WTC11 (cell line): ENCODE data around the gene MYORG. TPM values are rescaled to one million over a fixed set of nuclear protein-coding genes. Genes with fewer than 3 reads are reported as not detected.
"Not testable (repeated sequence)": the region's sequence is repeated elsewhere in the genome, so short reads cannot be mapped to it uniquely, and the experiment has no call there.

Source experiments
- ATAC-seq: fragments of 200-7000 bp; cut with Tn5 transposase; 2 replicates; pipeline ENCODE4 v1.10.0; 2021; ENCODE audit warnings: mild to moderate bottlenecking, moderate library complexity
- CTCF ChIA-PET: fragments of 300-600 bp; sonication (Branson Sonifier 250); formaldehyde crosslinking; loops from one replicate; lab custom pipeline; 2021; ENCODE audit warnings: antibody characterized with exemption; lab: Charles Lee
- POLR2A ChIA-PET: fragments of 350-600 bp; sonication (Branson Sonifier 250); formaldehyde crosslinking; loops from one replicate; lab custom pipeline; 2021; ENCODE audit warnings: antibody characterized with exemption; lab: Charles Lee
- DNase-seq: peaks from one replicate; pipeline ENCODE4 v3.0.0; 2021; ENCODE audit warnings: low spot score
- H3K27ac Mint-ChIP-seq: 2 replicates; pipeline ENCODE4 v1.8.0; 2021; ENCODE audit warnings: mixed read lengths
- H3K27me3 Mint-ChIP-seq: 2 replicates; pipeline ENCODE4 v1.8.0; 2021; ENCODE audit warnings: low read depth, mild to moderate bottlenecking, moderate library complexity, mixed read lengths
- H3K36me3 Mint-ChIP-seq: 2 replicates; pipeline ENCODE4 v1.8.0; 2021; ENCODE audit warnings: mixed read lengths
- H3K4me1 Mint-ChIP-seq: 2 replicates; pipeline ENCODE4 v1.8.0; 2022; ENCODE audit warnings: mixed read lengths
- H3K4me3 Mint-ChIP-seq: 2 replicates; pipeline ENCODE4 v1.8.0; 2021; ENCODE audit warnings: mild to moderate bottlenecking, moderate library complexity, mixed read lengths
- H3K9me3 Mint-ChIP-seq: 2 replicates; pipeline ENCODE4 v1.8.0; 2021; ENCODE audit warnings: mixed read lengths
- FOXJ3 ChIP-seq: sonication (generic); formaldehyde crosslinking; IDR thresholded peaks from 2 replicates; pipeline ENCODE4 v1.9.0; 2021; ENCODE audit warnings: missing genetic modification reagents, mild to moderate bottlenecking, borderline replicate concordance
- FOXK1 ChIP-seq: sonication (generic); formaldehyde crosslinking; IDR thresholded peaks from 2 replicates; pipeline ENCODE4 v1.8.0; 2022; ENCODE audit warnings: mild to moderate bottlenecking, moderate library complexity, missing genetic modification reagents
- FOXP1 ChIP-seq: sonication (generic); formaldehyde crosslinking; IDR thresholded peaks from 2 replicates; pipeline ENCODE4 v1.8.0; 2022; ENCODE audit warnings: missing genetic modification reagents, mild to moderate bottlenecking, moderate library complexity, borderline replicate concordance
- GRHL2 ChIP-seq: fragments of 250-450 bp; sonication (Bioruptor Pico); IDR thresholded peaks from 2 replicates; pipeline ENCODE4 v1.8.0; 2022; ENCODE audit warnings: mild to moderate bottlenecking, moderate library complexity; ENCODE audit not compliant: insufficient replicate concordance, severe bottlenecking
- RELA ChIP-seq: sonication (generic); formaldehyde crosslinking; IDR thresholded peaks from 2 replicates; pipeline ENCODE4 v1.8.1; 2022; ENCODE audit warnings: missing genetic modification reagents, mild to moderate bottlenecking, borderline replicate concordance
- SMAD3 ChIP-seq: sonication (generic); formaldehyde crosslinking; IDR thresholded peaks from 2 replicates; pipeline ENCODE4 v1.8.0; 2022; ENCODE audit warnings: missing genetic modification reagents, mild to moderate bottlenecking, borderline replicate concordance
- SMAD4 ChIP-seq: sonication (generic); formaldehyde crosslinking; IDR thresholded peaks from 2 replicates; pipeline ENCODE4 v1.8.0; 2022; ENCODE audit warnings: mild to moderate bottlenecking, missing genetic modification reagents
- total RNA-seq: library from RNA; stranded (reverse); gene quantifications from 3 replicates; pipeline ENCODE4 v1.2.3, GENCODE V29; 2021
- TF ChIP-seq, protein P1 (sequence below): fragments of 250-450 bp; sonication (Bioruptor Pico); IDR thresholded peaks from 2 replicates; pipeline ENCODE4 v1.9.0; 2021; ENCODE audit warnings: moderate library complexity, mild to moderate bottlenecking, inconsistent platforms, borderline replicate concordance
- TF ChIP-seq, protein P2 (sequence below): sonication (generic); formaldehyde crosslinking; IDR thresholded peaks from 2 replicates; pipeline ENCODE4 v1.8.0; 2022; ENCODE audit warnings: missing genetic modification reagents
- TF ChIP-seq, protein P3 (sequence below): sonication (generic); formaldehyde crosslinking; IDR thresholded peaks from 2 replicates; pipeline ENCODE4 v1.8.0; 2023; ENCODE audit warnings: mild to moderate bottlenecking, missing genetic modification reagents
- TF ChIP-seq, protein P4 (sequence below): sonication (generic); formaldehyde crosslinking; IDR thresholded peaks from 2 replicates; pipeline ENCODE4 v1.8.0; 2022; ENCODE audit warnings: mild to moderate bottlenecking, missing genetic modification reagents

MYORG gene
- total RNA-seq, 1 experiment from 2014 or later: 18.9 TPM

DNA sequence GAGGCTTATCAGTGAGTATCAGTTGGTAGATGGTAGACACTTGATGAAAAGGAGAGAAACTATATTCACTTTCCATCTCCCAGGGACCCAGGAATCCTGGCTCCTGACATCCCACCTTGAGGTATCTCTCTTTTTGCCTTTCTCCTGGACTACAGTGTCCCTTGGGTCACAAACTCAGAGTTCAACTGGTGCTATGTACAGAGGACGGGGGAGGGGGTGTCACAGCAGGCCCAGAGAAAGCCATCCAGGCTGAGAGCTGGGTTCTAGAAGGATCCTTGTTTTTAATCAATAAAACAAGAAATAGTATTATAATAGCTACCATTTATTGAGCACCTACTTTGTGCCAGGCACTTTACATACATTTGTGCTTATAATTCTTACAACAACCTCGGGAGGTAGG, 10.3 kb downstream of the MYORG start (continued):
- TF ChIP-seq, protein P1, sequence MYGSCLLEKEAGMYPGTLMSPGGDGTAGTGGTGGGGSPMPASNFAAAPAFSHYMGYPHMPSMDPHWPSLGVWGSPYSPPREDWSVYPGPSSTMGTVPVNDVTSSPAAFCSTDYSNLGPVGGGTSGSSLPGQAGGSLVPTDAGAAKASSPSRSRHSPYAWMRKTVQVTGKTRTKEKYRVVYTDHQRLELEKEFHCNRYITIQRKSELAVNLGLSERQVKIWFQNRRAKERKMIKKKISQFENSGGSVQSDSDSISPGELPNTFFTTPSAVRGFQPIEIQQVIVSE (CRISPR knock-in tag): no peak
- TF ChIP-seq FOXJ3 (CRISPR knock-in tag) (no peak), FOXP1 (no peak), FOXK1 (CRISPR knock-in tag) (no peak), GRHL2 (CRISPR knock-in tag) (no peak), SMAD4 (no peak)

DNA sequence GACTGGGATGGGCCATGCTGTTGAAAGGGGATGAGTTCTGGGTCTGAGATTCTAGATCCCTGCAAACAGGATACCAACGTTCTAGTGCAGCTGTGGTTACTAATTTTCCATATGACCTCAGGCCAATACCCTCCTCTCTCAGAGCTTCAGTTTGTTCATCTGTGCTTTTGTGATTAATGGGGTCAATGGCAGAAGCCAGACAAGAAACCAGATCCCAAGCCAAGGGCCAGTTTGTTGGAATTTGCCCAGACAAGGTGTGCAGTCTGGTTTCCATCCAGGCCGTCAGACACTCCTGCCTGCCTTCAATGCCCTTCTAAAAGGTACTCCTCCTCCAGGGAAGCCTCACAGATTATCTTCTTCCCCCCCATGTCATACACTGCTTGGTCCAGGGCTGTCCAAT, 11.4 kb downstream of the MYORG start:
- POLR2A ChIA-PET: no interaction called here
- Mint-ChIP-seq H3K4me1 (peaks cover 27% of the 10 kb centered on the region), H3K9me3 (peaks cover 24% of the 10 kb centered on the region), H3K4me3 (no peak overlapping the region), H3K36me3 (peaks cover 28% of the 10 kb centered on the region), H3K27me3 (no peaks in the 10 kb centered on the region), H3K27ac (no peak overlapping the region)
- no peak for ATAC-seq
- TF ChIP-seq SMAD3 (CRISPR knock-in tag) (no peak), SMAD4 (no peak)
- CTCF ChIA-PET: interaction anchor here (0.7 kb wide), 1 partner anchor 32 kb away, joined by 3 read pairs; no protein-coding TSS in a partner anchor
- no peak for DNase-seq

DNA sequence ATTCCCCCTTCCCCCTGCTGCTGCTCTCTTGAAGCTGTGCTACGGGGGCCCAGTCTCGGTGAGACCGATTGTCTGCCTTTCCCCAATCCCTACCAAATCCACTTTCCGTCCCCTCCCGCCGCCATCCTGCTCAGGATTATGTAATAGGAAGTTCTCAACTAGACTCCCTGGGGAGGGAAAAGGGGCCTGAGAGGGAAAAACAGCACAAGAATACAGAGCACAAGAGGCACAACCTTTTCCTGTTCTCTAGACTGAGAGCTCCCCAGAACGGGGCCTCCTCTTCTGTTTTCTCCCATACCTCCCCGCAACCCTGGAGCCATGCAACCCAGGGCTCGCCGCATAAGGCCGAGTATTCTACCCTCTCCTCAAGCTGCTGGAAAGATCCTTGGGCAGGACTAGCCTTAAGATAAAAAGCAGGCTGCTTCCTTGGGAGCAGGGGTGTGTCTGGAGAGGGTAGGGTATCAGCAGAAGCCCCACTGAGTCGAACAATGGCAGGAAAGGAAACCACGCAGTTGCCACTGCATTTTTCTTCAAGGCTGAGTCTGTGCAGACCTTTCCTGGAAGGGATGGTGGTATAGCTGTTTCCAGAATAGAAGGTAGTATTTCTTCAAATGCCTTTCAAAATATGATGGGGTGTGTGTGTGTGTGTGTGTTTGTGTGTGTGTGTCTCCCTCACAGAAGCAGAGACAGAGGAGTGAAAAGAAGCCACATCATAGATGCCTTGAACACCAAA, 12.9 kb downstream of the MYORG start:
- Mint-ChIP-seq H3K4me1 (peaks cover 27% of the 10 kb centered on the region), H3K4me3 (peak overlapping the region; percentile 50), H3K9me3 (peaks cover 21% of the 10 kb centered on the region), H3K27me3 (no peaks in the 10 kb centered on the region), H3K36me3 (peaks cover 21% of the 10 kb centered on the region), H3K27ac (peak overlapping the region; percentile 24; the same call in 1 of the 2 replicates)
- ChIA-PET POLR2A (interaction anchor here (0.6 kb wide), 1 partner anchor 13 kb away, joined by 3 read pairs; the partner anchor contains the start of gene MYORG), CTCF (interaction anchor here (1.0 to 2.1 kb wide), 4 partner anchors 9 to 40 kb away, joined by 6 to 13 read pairs (median 9); no protein-coding TSS in a partner anchor)
- ATAC-seq (peak; percentile 87), DNase-seq (peak; percentile 28)
- TF ChIP-seq, protein P2, sequence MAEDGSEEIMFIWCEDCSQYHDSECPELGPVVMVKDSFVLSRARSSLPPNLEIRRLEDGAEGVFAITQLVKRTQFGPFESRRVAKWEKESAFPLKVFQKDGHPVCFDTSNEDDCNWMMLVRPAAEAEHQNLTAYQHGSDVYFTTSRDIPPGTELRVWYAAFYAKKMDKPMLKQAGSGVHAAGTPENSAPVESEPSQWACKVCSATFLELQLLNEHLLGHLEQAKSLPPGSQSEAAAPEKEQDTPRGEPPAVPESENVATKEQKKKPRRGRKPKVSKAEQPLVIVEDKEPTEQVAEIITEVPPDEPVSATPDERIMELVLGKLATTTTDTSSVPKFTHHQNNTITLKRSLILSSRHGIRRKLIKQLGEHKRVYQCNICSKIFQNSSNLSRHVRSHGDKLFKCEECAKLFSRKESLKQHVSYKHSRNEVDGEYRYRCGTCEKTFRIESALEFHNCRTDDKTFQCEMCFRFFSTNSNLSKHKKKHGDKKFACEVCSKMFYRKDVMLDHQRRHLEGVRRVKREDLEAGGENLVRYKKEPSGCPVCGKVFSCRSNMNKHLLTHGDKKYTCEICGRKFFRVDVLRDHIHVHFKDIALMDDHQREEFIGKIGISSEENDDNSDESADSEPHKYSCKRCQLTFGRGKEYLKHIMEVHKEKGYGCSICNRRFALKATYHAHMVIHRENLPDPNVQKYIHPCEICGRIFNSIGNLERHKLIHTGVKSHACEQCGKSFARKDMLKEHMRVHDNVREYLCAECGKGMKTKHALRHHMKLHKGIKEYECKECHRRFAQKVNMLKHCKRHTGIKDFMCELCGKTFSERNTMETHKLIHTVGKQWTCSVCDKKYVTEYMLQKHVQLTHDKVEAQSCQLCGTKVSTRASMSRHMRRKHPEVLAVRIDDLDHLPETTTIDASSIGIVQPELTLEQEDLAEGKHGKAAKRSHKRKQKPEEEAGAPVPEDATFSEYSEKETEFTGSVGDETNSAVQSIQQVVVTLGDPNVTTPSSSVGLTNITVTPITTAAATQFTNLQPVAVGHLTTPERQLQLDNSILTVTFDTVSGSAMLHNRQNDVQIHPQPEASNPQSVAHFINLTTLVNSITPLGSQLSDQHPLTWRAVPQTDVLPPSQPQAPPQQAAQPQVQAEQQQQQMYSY (CRISPR knock-in tag): peak; percentile 64
- TF ChIP-seq, protein P3, sequence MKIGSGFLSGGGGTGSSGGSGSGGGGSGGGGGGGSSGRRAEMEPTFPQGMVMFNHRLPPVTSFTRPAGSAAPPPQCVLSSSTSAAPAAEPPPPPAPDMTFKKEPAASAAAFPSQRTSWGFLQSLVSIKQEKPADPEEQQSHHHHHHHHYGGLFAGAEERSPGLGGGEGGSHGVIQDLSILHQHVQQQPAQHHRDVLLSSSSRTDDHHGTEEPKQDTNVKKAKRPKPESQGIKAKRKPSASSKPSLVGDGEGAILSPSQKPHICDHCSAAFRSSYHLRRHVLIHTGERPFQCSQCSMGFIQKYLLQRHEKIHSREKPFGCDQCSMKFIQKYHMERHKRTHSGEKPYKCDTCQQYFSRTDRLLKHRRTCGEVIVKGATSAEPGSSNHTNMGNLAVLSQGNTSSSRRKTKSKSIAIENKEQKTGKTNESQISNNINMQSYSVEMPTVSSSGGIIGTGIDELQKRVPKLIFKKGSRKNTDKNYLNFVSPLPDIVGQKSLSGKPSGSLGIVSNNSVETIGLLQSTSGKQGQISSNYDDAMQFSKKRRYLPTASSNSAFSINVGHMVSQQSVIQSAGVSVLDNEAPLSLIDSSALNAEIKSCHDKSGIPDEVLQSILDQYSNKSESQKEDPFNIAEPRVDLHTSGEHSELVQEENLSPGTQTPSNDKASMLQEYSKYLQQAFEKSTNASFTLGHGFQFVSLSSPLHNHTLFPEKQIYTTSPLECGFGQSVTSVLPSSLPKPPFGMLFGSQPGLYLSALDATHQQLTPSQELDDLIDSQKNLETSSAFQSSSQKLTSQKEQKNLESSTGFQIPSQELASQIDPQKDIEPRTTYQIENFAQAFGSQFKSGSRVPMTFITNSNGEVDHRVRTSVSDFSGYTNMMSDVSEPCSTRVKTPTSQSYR: 0 out of 2 replicates have a peak, but pooled peaks have one; percentile 5
- 0 out of 2 replicates have a peak, but pooled peaks have one; percentile 32 for TF ChIP-seq FOXK1 (CRISPR knock-in tag)
- TF ChIP-seq SMAD4: no peak

DNA sequence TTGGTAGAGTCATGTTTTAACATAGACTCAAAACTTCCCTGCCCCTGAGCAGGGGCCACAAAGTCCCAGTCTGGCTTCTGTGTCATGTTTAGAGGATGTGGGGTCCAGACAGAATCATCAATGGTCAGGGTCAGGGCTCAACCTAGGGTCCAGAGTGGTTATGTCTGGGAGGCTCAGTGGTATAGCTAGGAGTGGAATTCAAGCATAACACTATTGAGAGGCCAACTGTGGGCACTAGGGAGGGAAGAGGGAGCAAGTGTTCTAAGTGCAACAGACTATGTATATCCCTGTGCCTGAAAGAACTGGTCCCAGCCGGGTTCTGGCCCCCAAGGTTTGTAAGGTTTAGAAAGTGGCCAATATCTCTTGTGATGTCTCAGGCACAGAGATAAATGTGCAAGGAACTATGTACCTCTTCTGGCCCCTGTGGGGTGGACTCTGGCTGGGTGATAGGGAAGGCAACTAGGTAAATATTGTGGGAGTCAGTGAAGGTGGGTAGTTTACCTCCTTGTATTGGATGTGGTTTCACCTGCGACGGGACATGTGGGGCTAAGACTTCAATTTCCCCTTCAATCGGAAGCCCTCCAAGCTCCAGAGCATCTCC, 14.0 kb downstream of the MYORG start:
- ChIA-PET CTCF (interaction anchor here (1.7 to 2.1 kb wide), 3 partner anchors 10 to 16 kb away, joined by 6 to 13 read pairs (median 12); no protein-coding TSS in a partner anchor), POLR2A (no interaction called here)
- ATAC-seq (no peak), DNase-seq (no peak)
- H3K36me3 Mint-ChIP-seq: peaks cover 12% of the 10 kb centered on the region
- H3K27me3 Mint-ChIP-seq: no peaks in the 10 kb centered on the region
- no peak overlapping the region for H3K4me3 Mint-ChIP-seq
- TF ChIP-seq RELA (CRISPR knock-in tag): no peak
- TF ChIP-seq, protein P4, sequence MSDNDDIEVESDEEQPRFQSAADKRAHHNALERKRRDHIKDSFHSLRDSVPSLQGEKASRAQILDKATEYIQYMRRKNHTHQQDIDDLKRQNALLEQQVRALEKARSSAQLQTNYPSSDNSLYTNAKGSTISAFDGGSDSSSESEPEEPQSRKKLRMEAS (CRISPR knock-in tag): no peak
- peaks cover 27% of the 10 kb centered on the region for H3K4me1 Mint-ChIP-seq
- H3K27ac Mint-ChIP-seq: no peak overlapping the region
- H3K9me3 Mint-ChIP-seq: peaks cover 14% of the 10 kb centered on the region

DNA sequence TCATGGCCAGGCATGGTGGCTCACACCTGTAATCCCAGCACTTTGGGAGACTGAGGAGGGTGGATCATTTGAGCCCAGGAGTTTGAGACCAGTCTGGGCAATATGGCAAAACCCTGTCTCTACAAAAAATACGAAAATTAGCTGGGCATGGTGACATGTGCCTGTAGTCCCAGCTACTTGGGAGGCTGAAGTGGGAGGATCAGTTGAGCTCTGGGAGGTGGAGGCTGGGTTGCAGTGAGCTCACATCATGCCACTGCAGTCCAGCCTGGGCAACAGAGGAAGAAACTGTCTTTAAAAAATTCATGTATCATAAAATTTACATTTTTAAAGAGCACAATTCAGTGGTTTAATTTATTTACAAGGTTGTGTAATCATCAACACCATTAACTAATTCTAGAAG, 23.7 kb downstream of the MYORG start:
- H3K4me3 Mint-ChIP-seq, DNase-seq, H3K27ac Mint-ChIP-seq, CTCF ChIA-PET, H3K36me3 Mint-ChIP-seq, H3K27me3 Mint-ChIP-seq, ATAC-seq, POLR2A ChIA-PET, H3K4me1 Mint-ChIP-seq: not testable (repeated sequence)
- H3K9me3 Mint-ChIP-seq: peaks cover 24% of the 10 kb centered on the region

DNA sequence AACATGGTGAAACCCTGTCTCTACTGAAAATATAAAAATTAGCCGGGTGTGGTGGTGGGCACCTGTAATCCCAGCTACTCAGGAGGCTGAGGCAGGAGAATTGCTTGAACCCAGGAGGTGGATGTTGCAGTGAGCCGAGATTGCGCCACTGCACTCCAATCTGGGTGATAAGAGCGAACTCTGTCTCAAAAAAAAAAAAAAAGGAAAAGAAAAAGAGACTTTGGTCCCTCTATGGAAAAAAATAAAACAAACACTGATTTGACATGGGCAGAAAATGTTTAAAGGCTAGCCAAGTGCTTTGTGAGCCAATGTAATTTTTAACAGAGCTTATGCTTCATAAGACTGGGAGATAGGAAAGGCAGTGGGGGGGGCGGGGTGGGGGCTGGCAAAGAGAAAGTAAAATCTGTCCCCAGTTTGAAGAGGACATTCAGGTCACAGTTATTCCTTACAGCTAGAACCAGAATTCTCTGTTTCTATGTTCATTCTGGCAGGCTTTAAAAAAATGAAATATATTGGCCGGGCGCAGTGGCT, 24.5 kb downstream of the MYORG start:
- H3K36me3 Mint-ChIP-seq, DNase-seq, ATAC-seq, H3K27ac Mint-ChIP-seq, H3K27me3 Mint-ChIP-seq, POLR2A ChIA-PET, CTCF ChIA-PET, H3K4me3 Mint-ChIP-seq, H3K4me1 Mint-ChIP-seq: not testable (repeated sequence)
- H3K9me3 Mint-ChIP-seq: peaks cover 17% of the 10 kb centered on the region
